ENCODE results near the gene ZNF77.
"Not testable (repeated sequence)": the region's sequence is repeated elsewhere in the genome, so short reads cannot be mapped to it uniquely, and the experiment has no call there.

Gene ZNF77

GRCh38 chr19:2969104-2969504 lies 24.3 kb upstream of the ZNF77 start:
- peak; percentile 69 for DNase-seq

- no peak for DNase-seq
Observed at GRCh38 chr19:2967972-2968371, 23.2 kb upstream of the ZNF77 start.

GRCh38 chr19:2964874-2965273 lies 20.1 kb upstream of the ZNF77 start:
- DNase-seq: no peak

GRCh38 chr19:2963631-2964030 lies 18.9 kb upstream of the ZNF77 start:
- not testable (repeated sequence) for DNase-seq

- DNase-seq: no peak
Observed at GRCh38 chr19:2963122-2963521, 18.4 kb upstream of the ZNF77 start.

- DNase-seq: no peak
Observed at GRCh38 chr19:2962018-2962670, 17.4 kb upstream of the ZNF77 start.

GRCh38 chr19:2960120-2960519 lies 15.3 kb upstream of the ZNF77 start:
- no peak for DNase-seq

- DNase-seq: no peak
Observed at GRCh38 chr19:2957160-2957559, 12.4 kb upstream of the ZNF77 start.

GRCh38 chr19:2952953-2953481 lies 8.2 kb upstream of the ZNF77 start:
- DNase-seq: no peak

GRCh38 chr19:2950286-2951124 lies 5.7 kb upstream of the ZNF77 start:
- peak; percentile 100 for DNase-seq

GRCh38 chr19:2949939-2950285 lies 5.1 kb upstream of the ZNF77 start:
- no peak for DNase-seq

GRCh38 chr19:2945575-2946184 lies 909 bp upstream of the ZNF77 start:
- no peak for DNase-seq

GRCh38 chr19:2944403-2944774 lies 382 bp downstream of the ZNF77 start:
- DNase-seq: no peak

GRCh38 chr19:2942928-2943640 lies 1.7 kb downstream of the ZNF77 start:
- no peak for DNase-seq

GRCh38 chr19:2935863-2936262 lies 8.9 kb downstream of the ZNF77 start:
- not testable (repeated sequence) for DNase-seq

- no peak for DNase-seq
Observed at GRCh38 chr19:2933490-2933910, 11.3 kb downstream of the ZNF77 start.

GRCh38 chr19:2927032-2927430 lies 17.7 kb downstream of the ZNF77 start:
- DNase-seq: no peak

GRCh38 chr19:2926341-2927031 lies 18.3 kb downstream of the ZNF77 start:
- no peak for DNase-seq

GRCh38 chr19:2923510-2923909 lies 21.3 kb downstream of the ZNF77 start:
- no peak for DNase-seq

GRCh38 chr19:2922987-2923386 lies 21.8 kb downstream of the ZNF77 start:
- no peak for DNase-seq

GRCh38 chr19:2917275-2918184 lies 27.2 kb downstream of the ZNF77 start:
- no peak for DNase-seq

All from right forelimb (tissue), 1 donor.